Nephron progenitor cell (in vitro differentiated cells): Measurements from ENCODE around the gene MXI1.
"Not testable (repeated sequence)": the region's sequence is repeated elsewhere in the genome, so short reads cannot be mapped to it uniquely, and the experiment has no call there.

ENCODE experiments used
- DNase-seq: peaks from one replicate; pipeline ENCODE4 v3.0.0; 2021
- H3K27ac Mint-ChIP-seq: 2 replicates; pipeline ENCODE4 v1.8.0; 2021; ENCODE audit warnings: mild to moderate bottlenecking, moderate library complexity, mixed read lengths
- H3K27me3 Mint-ChIP-seq: 2 replicates; pipeline ENCODE4 v1.8.0; 2021; ENCODE audit warnings: mild to moderate bottlenecking, low read depth, mixed read lengths; ENCODE audit not compliant: poor library complexity
- H3K36me3 Mint-ChIP-seq: 2 replicates; pipeline ENCODE4 v1.8.0; 2021; ENCODE audit warnings: low read depth, mixed read lengths
- H3K4me1 Mint-ChIP-seq: 2 replicates; pipeline ENCODE4 v1.8.0; 2021; ENCODE audit warnings: mixed read lengths
- H3K4me3 Mint-ChIP-seq: 2 replicates; pipeline ENCODE4 v1.8.0; 2021; ENCODE audit warnings: mild to moderate bottlenecking, moderate library complexity, mixed read lengths
- H3K9me3 Mint-ChIP-seq: 2 replicates; pipeline ENCODE4 v1.8.0; 2021; ENCODE audit warnings: mild to moderate bottlenecking, moderate library complexity, mixed read lengths
- CTCF ChIP-seq: fragments of 200-600 bp; sonication (generic); IDR thresholded peaks from 2 replicates; pipeline ENCODE4 v1.5.0; 2021; ENCODE audit warnings: antibody characterized with exemption

The MXI1 gene

GRCh38 chr10:110242511-110242910 lies 35.1 kb downstream of the MXI1 start:
- no peak for TF ChIP-seq CTCF
- Mint-ChIP-seq H3K36me3 (peaks cover 54% of the 10 kb centered on the region), H3K27me3 (peaks cover 6% of the 10 kb centered on the region), H3K4me1 (no peaks in the 10 kb centered on the region), H3K4me3 (no peak overlapping the region), H3K9me3 (no peaks in the 10 kb centered on the region), H3K27ac (no peak overlapping the region)
- DNase-seq = no peak

- peaks cover 58% of the 10 kb centered on the region for H3K36me3 Mint-ChIP-seq
- H3K4me1 Mint-ChIP-seq = no peaks in the 10 kb centered on the region
- TF ChIP-seq CTCF = no peak
- no peak for DNase-seq
- H3K27ac Mint-ChIP-seq = no peak overlapping the region
- peaks cover 3% of the 10 kb centered on the region for H3K27me3 Mint-ChIP-seq
- no peaks in the 10 kb centered on the region for H3K9me3 Mint-ChIP-seq
- H3K4me3 Mint-ChIP-seq = no peak overlapping the region
Observed at GRCh38 chr10:110244550-110244949, 37.1 kb downstream of the MXI1 start.

- peaks cover 50% of the 10 kb centered on the region for H3K36me3 Mint-ChIP-seq
- not testable (repeated sequence) for H3K4me3 Mint-ChIP-seq, H3K4me1 Mint-ChIP-seq, H3K27me3 Mint-ChIP-seq, H3K27ac Mint-ChIP-seq, DNase-seq, H3K9me3 Mint-ChIP-seq
Observed at GRCh38 chr10:110247833-110248232, 40.4 kb downstream of the MXI1 start.

DNA sequence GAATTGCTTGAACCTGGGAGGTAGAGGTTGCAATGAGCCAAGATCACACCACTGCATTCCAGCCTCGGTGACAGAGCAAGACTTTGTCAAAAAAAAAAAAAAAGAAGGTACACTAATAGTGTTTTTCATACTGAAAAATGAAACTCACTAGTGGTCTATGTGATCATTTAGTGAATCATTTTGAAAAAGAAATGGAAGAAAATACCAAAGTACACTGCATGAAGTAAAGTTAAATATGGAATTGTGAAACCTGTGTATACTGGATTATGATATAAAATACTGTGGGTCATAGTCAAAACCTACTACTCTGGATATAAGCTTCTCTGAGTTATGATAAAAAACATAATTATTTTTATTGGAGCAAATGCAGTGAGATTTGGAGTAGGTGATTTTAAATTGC lies 42.1 kb downstream of the MXI1 start:
- not testable (repeated sequence) for H3K27ac Mint-ChIP-seq, H3K27me3 Mint-ChIP-seq, H3K9me3 Mint-ChIP-seq, H3K4me1 Mint-ChIP-seq, DNase-seq, H3K4me3 Mint-ChIP-seq
- peaks cover 60% of the 10 kb centered on the region for H3K36me3 Mint-ChIP-seq

- DNase-seq, H3K4me1 Mint-ChIP-seq, H3K27me3 Mint-ChIP-seq, H3K4me3 Mint-ChIP-seq, H3K27ac Mint-ChIP-seq: not testable (repeated sequence)
- Mint-ChIP-seq H3K36me3 (peaks cover 58% of the 10 kb centered on the region), H3K9me3 (peaks cover 16% of the 10 kb centered on the region)
Observed at GRCh38 chr10:110251392-110251791, 44.0 kb downstream of the MXI1 start.

GRCh38 chr10:110252151-110252550 lies 44.7 kb downstream of the MXI1 start:
- no peak for TF ChIP-seq CTCF
- Mint-ChIP-seq H3K27me3 (no peaks in the 10 kb centered on the region), H3K9me3 (peaks cover 16% of the 10 kb centered on the region), H3K4me3 (no peak overlapping the region), H3K36me3 (peaks cover 57% of the 10 kb centered on the region), H3K4me1 (no peaks in the 10 kb centered on the region), H3K27ac (no peak overlapping the region)
- DNase-seq = no peak

GRCh38 chr10:110254467-110254866 lies 47.1 kb downstream of the MXI1 start:
- no peak for TF ChIP-seq CTCF
- H3K27ac Mint-ChIP-seq = no peak overlapping the region

More at GRCh38 chr10:110254467-110254866, 47.1 kb downstream of the MXI1 start:
- H3K27me3 Mint-ChIP-seq = no peaks in the 10 kb centered on the region
- peaks cover 16% of the 10 kb centered on the region for H3K9me3 Mint-ChIP-seq
- peaks cover 37% of the 10 kb centered on the region for H3K36me3 Mint-ChIP-seq
- H3K4me1 Mint-ChIP-seq = no peaks in the 10 kb centered on the region
- DNase-seq = no peak
- no peak overlapping the region for H3K4me3 Mint-ChIP-seq
